GM23338 (cell line): ENCODE measurements around the gene PRKG2. TPM values are rescaled to one million over a fixed set of nuclear protein-coding genes. Genes with fewer than 3 reads are reported as not detected.
A peak's percentile ranks its signal among the peaks of the same experiment; 100 is the strongest.

ENCODE experiments used
- ATAC-seq: fragments of 200-7000 bp; cut with Tn5 transposase; 3 replicates; pipeline ENCODE4 v1.9.1; 2020
- DNase-seq: peaks from one replicate; pipeline ENCODE4 v3.0.0-alpha.2; 2015; ENCODE audit warnings: low spot score
- H2AFZ ChIP-seq: fragments of 200-600 bp; sonication (generic); 2 replicates; pipeline ENCODE4 v1.8.0; 2016; ENCODE audit warnings: antibody characterized with exemption, mild to moderate bottlenecking, moderate library complexity
- H3F3A ChIP-seq: fragments of 200-600 bp; sonication (generic); replicated peaks from 2 replicates; pipeline ENCODE4 v1.8.0; 2017; ENCODE audit warnings: antibody characterized with exemption, mixed run types, low read depth
- H3K27ac ChIP-seq: fragments of 200-600 bp; sonication (generic); 2 replicates; pipeline ENCODE4 v1.6.1; 2016; ENCODE audit warnings: low read depth
- H3K27me3 ChIP-seq: fragments of 200-600 bp; sonication (generic); 2 replicates; pipeline ENCODE4 v1.8.0; 2016; ENCODE audit warnings: mild to moderate bottlenecking, mixed run types, moderate library complexity; ENCODE audit not compliant: insufficient read depth
- H3K36me3 ChIP-seq: fragments of 200-600 bp; sonication (generic); 2 replicates; pipeline ENCODE4 v1.8.0; 2016; ENCODE audit warnings: mild to moderate bottlenecking; ENCODE audit not compliant: insufficient read depth
- H3K4me1 ChIP-seq: fragments of 200-600 bp; sonication (generic); 2 replicates; pipeline ENCODE4 v1.8.0; 2016; ENCODE audit warnings: mild to moderate bottlenecking, moderate library complexity; ENCODE audit not compliant: insufficient read depth
- H3K4me2 ChIP-seq: fragments of 200-600 bp; sonication (generic); 2 replicates; pipeline ENCODE4 v1.7.1; 2017; ENCODE audit warnings: mixed run types
- H3K4me3 ChIP-seq: fragments of 200-600 bp; sonication (generic); 2 replicates; pipeline ENCODE4 v1.6.1; 2016; ENCODE audit warnings: mixed run types
- H3K79me2 ChIP-seq: fragments of 200-600 bp; sonication (generic); replicated peaks from 2 replicates; pipeline ENCODE4 v1.8.0; 2017; ENCODE audit warnings: mild to moderate bottlenecking; ENCODE audit not compliant: insufficient read depth
- H3K9me2 ChIP-seq: fragments of 200-600 bp; sonication (generic); 2 replicates; pipeline ENCODE4 v1.8.0; 2017; ENCODE audit not compliant: insufficient read depth
- H4K20me1 ChIP-seq: fragments of 200-600 bp; sonication (generic); replicated peaks from 2 replicates; pipeline ENCODE4 v1.8.0; 2017; ENCODE audit warnings: mild to moderate bottlenecking; ENCODE audit not compliant: insufficient read depth
- H3K27ac Mint-ChIP-seq: 2 replicates; pipeline ENCODE4 v1.8.0; 2020; ENCODE audit warnings: inconsistent platforms, mild to moderate bottlenecking, moderate library complexity, mixed read lengths
- H3K27me3 Mint-ChIP-seq: 3 replicates; pipeline ENCODE4 v1.8.0; 2022; ENCODE audit warnings: low read depth, mild to moderate bottlenecking, moderate library complexity, mixed read lengths, inconsistent platforms; ENCODE audit not compliant: insufficient read depth, poor library complexity
- H3K36me3 Mint-ChIP-seq: 3 replicates; pipeline ENCODE4 v1.8.0; 2021; ENCODE audit warnings: low read depth, mild to moderate bottlenecking, inconsistent platforms, moderate library complexity, mixed read lengths
- H3K4me1 Mint-ChIP-seq: 3 replicates; pipeline ENCODE4 v1.8.0; 2020; ENCODE audit warnings: mild to moderate bottlenecking, inconsistent platforms, mixed read lengths
- H3K4me3 Mint-ChIP-seq: 3 replicates; pipeline ENCODE4 v1.8.0; 2021; ENCODE audit warnings: moderate library complexity, mild to moderate bottlenecking, inconsistent platforms, mixed read lengths
- H3K9me3 Mint-ChIP-seq: 3 replicates; pipeline ENCODE4 v1.8.0; 2020; ENCODE audit warnings: moderate library complexity, mild to moderate bottlenecking, inconsistent platforms, mixed read lengths
- CREB1 ChIP-seq: fragments of 250-450 bp; sonication (Bioruptor Pico); IDR thresholded peaks from 2 replicates; pipeline ENCODE4 v1.5.0; 2020; ENCODE audit warnings: low read depth, mild to moderate bottlenecking, moderate library complexity
- JUNB ChIP-seq: IDR thresholded peaks from one replicate; pipeline ENCODE4 v1.6.1; 2016; ENCODE audit warnings: antibody characterized with exemption; ENCODE audit not compliant: unreplicated experiment
- POLR2AphosphoS5 ChIP-seq: IDR thresholded peaks from 2 replicates; pipeline ENCODE4 v1.6.1; 2016; ENCODE audit warnings: antibody characterized with exemption, low read depth
- polyA plus RNA-seq: library from polyadenylated mRNA; unstranded; fragments of >200 nt; fragmentation: Nextera tagmentation; extraction: Ambion mirVana; gene quantifications from 2 replicates; pipeline ENCODE4 v1.2.1, GENCODE V29; 2016
- total RNA-seq: library from RNA; depleted of rRNA; stranded (reverse); fragments of >200 nt; shearing (Covaris generic); gene quantifications from 2 replicates; pipeline ENCODE4 v1.2.3, GENCODE V29; 2014
- TF ChIP-seq, protein P1 (sequence below), 2 experiments: fragments of 200-600 bp in 1 of 2; sonication (generic) in 1 of 2; conservative IDR thresholded peaks; 2 replicates each; pipeline versions ENCODE4 v1.5.1 to v1.6.1; 2016 to 2017; ENCODE audit warnings: antibody characterized with exemption in 2 of 2, low read depth in 2 of 2, mild to moderate bottlenecking in 2 of 2, moderate library complexity in 1 of 2
- TF ChIP-seq, protein P2 (sequence below): fragments of 250-450 bp; sonication (Bioruptor Pico); IDR thresholded peaks from 2 replicates; pipeline ENCODE4 v1.5.0; 2020; ENCODE audit warnings: mild to moderate bottlenecking, moderate library complexity

The PRKG2 gene
- total and polyA plus RNA-seq, 2 experiments from 2014 or later = 1.9 to 3.6 TPM

DNA sequence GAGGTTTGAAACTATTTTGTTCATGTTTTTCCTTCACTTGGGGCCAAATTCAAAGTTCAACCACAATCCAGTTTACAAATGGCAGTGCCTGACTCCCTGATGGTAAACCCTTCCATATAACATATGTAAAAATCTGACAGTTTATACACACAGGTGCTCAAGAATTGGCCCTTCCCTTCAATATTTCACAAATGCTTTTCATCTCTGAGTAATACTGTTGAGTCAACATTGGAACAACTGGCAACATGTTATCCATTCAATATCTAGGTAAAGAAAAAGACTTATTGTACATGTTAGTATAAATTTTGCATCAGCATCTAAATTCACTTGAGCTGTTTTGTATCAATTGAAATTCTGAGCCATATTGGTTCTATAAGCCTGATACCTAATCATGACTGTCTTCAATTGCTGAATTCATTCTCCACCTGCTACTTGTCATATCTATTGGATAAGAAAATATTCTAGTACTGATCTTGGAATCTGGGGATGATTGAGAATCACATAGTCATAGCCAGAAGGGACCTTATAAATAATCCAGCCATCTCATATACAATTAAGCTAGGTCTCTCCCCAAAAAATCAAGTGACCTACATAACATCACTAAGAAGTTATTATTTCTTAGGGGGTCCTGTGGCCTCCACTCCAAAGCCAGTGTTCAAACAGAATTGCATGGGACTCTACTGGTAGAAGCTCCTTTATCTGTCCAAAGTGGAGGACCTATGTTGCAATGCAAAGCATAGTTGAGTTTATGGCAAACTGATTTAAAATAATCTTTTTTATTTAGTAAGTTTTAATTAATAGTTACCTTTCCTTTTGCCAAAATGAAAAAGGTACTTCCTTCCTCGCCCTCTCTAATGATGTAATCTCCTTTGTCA lies 61.9 kb downstream of the PRKG2 start:
- peak overlapping the region; percentile 35; the same call in 1 of the 2 replicates for H2AFZ ChIP-seq
- DNase-seq (no peak), ATAC-seq (peak; percentile 25; the same call in 2 of the 3 replicates)
- peak overlapping the region; percentile 72 for H3K4me2 ChIP-seq
- H3K4me3 ChIP-seq = peak overlapping the region; percentile 58
- H3K4me3 Mint-ChIP-seq = peak overlapping the region; percentile 59; the same call in 2 of the 3 replicates
- H3K9me3 Mint-ChIP-seq = peaks cover 18% of the 10 kb centered on the region; the same call in 2 of the 3 replicates
- H4K20me1 ChIP-seq = no peaks in the 10 kb centered on the region
- no peaks in the 10 kb centered on the region for H3K36me3 ChIP-seq
- TF ChIP-seq, protein P1, sequence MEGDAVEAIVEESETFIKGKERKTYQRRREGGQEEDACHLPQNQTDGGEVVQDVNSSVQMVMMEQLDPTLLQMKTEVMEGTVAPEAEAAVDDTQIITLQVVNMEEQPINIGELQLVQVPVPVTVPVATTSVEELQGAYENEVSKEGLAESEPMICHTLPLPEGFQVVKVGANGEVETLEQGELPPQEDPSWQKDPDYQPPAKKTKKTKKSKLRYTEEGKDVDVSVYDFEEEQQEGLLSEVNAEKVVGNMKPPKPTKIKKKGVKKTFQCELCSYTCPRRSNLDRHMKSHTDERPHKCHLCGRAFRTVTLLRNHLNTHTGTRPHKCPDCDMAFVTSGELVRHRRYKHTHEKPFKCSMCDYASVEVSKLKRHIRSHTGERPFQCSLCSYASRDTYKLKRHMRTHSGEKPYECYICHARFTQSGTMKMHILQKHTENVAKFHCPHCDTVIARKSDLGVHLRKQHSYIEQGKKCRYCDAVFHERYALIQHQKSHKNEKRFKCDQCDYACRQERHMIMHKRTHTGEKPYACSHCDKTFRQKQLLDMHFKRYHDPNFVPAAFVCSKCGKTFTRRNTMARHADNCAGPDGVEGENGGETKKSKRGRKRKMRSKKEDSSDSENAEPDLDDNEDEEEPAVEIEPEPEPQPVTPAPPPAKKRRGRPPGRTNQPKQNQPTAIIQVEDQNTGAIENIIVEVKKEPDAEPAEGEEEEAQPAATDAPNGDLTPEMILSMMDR (conservative IDR thresholded peaks at IDR 0.05; ENCODE audit: low read depth in 2 of 2) = no peak
- no peak for TF ChIP-seq POLR2AphosphoS5
- no peak for TF ChIP-seq CREB1 (CRISPR knock-in tag)
- TF ChIP-seq, protein P2, sequence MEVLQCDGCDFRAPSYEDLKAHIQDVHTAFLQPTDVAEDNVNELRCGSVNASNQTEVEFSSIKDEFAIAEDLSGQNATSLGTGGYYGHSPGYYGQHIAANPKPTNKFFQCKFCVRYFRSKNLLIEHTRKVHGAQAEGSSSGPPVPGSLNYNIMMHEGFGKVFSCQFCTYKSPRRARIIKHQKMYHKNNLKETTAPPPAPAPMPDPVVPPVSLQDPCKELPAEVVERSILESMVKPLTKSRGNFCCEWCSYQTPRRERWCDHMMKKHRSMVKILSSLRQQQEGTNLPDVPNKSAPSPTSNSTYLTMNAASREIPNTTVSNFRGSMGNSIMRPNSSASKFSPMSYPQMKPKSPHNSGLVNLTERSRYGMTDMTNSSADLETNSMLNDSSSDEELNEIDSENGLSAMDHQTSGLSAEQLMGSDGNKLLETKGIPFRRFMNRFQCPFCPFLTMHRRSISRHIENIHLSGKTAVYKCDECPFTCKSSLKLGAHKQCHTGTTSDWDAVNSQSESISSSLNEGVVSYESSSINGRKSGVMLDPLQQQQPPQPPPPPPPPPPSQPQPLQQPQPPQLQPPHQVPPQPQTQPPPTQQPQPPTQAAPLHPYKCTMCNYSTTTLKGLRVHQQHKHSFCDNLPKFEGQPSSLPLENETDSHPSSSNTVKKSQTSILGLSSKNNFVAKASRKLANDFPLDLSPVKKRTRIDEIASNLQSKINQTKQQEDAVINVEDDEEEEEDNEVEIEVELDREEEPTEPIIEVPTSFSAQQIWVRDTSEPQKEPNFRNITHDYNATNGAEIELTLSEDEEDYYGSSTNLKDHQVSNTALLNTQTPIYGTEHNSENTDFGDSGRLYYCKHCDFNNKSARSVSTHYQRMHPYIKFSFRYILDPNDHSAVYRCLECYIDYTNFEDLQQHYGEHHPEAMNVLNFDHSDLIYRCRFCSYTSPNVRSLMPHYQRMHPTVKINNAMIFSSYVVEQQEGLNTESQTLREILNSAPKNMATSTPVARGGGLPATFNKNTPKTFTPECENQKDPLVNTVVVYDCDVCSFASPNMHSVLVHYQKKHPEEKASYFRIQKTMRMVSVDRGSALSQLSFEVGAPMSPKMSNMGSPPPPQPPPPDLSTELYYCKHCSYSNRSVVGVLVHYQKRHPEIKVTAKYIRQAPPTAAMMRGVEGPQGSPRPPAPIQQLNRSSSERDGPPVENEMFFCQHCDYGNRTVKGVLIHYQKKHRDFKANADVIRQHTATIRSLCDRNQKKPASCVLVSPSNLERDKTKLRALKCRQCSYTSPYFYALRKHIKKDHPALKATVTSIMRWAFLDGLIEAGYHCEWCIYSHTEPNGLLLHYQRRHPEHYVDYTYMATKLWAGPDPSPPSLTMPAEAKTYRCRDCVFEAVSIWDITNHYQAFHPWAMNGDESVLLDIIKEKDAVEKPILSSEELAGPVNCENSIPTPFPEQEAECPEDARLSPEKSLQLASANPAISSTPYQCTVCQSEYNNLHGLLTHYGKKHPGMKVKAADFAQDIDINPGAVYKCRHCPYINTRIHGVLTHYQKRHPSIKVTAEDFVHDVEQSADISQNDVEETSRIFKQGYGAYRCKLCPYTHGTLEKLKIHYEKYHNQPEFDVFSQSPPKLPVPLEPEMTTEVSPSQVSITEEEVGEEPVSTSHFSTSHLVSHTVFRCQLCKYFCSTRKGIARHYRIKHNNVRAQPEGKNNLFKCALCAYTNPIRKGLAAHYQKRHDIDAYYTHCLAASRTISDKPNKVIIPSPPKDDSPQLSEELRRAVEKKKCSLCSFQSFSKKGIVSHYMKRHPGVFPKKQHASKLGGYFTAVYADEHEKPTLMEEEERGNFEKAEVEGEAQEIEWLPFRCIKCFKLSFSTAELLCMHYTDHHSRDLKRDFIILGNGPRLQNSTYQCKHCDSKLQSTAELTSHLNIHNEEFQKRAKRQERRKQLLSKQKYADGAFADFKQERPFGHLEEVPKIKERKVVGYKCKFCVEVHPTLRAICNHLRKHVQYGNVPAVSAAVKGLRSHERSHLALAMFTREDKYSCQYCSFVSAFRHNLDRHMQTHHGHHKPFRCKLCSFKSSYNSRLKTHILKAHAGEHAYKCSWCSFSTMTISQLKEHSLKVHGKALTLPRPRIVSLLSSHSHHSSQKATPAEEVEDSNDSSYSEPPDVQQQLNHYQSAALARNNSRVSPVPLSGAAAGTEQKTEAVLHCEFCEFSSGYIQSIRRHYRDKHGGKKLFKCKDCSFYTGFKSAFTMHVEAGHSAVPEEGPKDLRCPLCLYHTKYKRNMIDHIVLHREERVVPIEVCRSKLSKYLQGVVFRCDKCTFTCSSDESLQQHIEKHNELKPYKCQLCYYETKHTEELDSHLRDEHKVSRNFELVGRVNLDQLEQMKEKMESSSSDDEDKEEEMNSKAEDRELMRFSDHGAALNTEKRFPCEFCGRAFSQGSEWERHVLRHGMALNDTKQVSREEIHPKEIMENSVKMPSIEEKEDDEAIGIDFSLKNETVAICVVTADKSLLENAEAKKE (CRISPR knock-in tag) = no peak
- TF ChIP-seq JUNB = no peak
- peaks cover 4% of the 10 kb centered on the region for H3K27me3 Mint-ChIP-seq
- peaks cover 4% of the 10 kb centered on the region; the same call in 2 of the 3 replicates for H3K4me1 Mint-ChIP-seq
- peaks cover 4% of the 10 kb centered on the region for H3K4me1 ChIP-seq
- peaks cover 12% of the 10 kb centered on the region; the same call in 2 of the 3 replicates for H3K36me3 Mint-ChIP-seq
- H3F3A ChIP-seq = no peaks in the 10 kb centered on the region
- no peaks in the 10 kb centered on the region for H3K79me2 ChIP-seq
- no peaks in the 10 kb centered on the region; the same call in 1 of the 2 replicates for H3K9me2 ChIP-seq
- H3K27ac Mint-ChIP-seq = peak overlapping the region; percentile 92; the same call in 1 of the 2 replicates
- H3K27me3 ChIP-seq = no peaks in the 10 kb centered on the region
- H3K27ac ChIP-seq = peak overlapping the region; percentile 75; the same call in 1 of the 2 replicates
